Panc1 (cell line): ENCODE measurements around the gene CAMK4. TPM values are rescaled to one million over a fixed set of nuclear protein-coding genes. Genes with fewer than 3 reads are reported as not detected.
"Not testable (repeated sequence)": the region's sequence is repeated elsewhere in the genome, so short reads cannot be mapped to it uniquely, and the experiment has no call there.

Experiments
- ATAC-seq: fragments of 200-7000 bp; cut with Tn5 transposase; 2 replicates; pipeline ENCODE4 v1.9.1; 2020; ENCODE audit warnings: mild to moderate bottlenecking, moderate library complexity
- BruUV-seq: library from RNA; stranded (reverse); fragments of 400-500 nt; replicated peaks from 2 replicates; lab custom pipeline; 2021; lab: Mats Ljungman, UMichigan
- CTCF ChIA-PET: fragments of 300-600 bp; sonication (Branson Sonifier 250); formaldehyde crosslinking; loops from one replicate; lab custom pipeline; 2022; ENCODE audit warnings: antibody characterized with exemption; lab: Charles Lee
- POLR2A ChIA-PET: fragments of 300-600 bp; sonication (Branson Sonifier 250); formaldehyde crosslinking; loops from one replicate; lab custom pipeline; 2022; ENCODE audit warnings: antibody characterized with exemption; lab: Charles Lee
- DNase-seq: peaks from one replicate; pipeline ENCODE4 v3.0.0-alpha.2; 2010; ENCODE audit warnings: low read depth, low spot score
- H3K27ac ChIP-seq: 2 replicates; pipeline ENCODE4 v1.5.1; 2011; ENCODE audit warnings: mild to moderate bottlenecking, low read length, inconsistent platforms
- H3K27me3 ChIP-seq: fragments of 200-500 bp; sonication (Bioruptor generic); 2 replicates; pipeline ENCODE4 v1.6.0; 2014; ENCODE audit warnings: low read length, inconsistent platforms; ENCODE audit not compliant: control insufficient read depth, insufficient read depth
- H3K36me3 ChIP-seq: fragments of 200-500 bp; sonication (Bioruptor generic); 2 replicates; pipeline ENCODE4 v1.5.1; 2014; ENCODE audit warnings: inconsistent platforms, mild to moderate bottlenecking, low read length, moderate library complexity; ENCODE audit not compliant: control insufficient read depth, insufficient read depth
- H3K4me1 ChIP-seq: 2 replicates; pipeline ENCODE4 v1.5.1; 2011; ENCODE audit warnings: inconsistent platforms, mild to moderate bottlenecking, low read length, moderate library complexity; ENCODE audit not compliant: control insufficient read depth, insufficient read depth
- H3K4me3 ChIP-seq, 2 experiments: 2 replicates each; pipeline ENCODE4 v1.5.1; 2011 to 2012; ENCODE audit warnings: low read depth in 2 of 2, low read length in 2 of 2, mild to moderate bottlenecking in 2 of 2, inconsistent platforms in 1 of 2, moderate library complexity in 1 of 2
- H3K9me3 ChIP-seq: fragments of 200-500 bp; sonication (Bioruptor generic); 2 replicates; pipeline ENCODE4 v1.5.1; 2014; ENCODE audit warnings: low read depth, mild to moderate bottlenecking, inconsistent platforms, low read length, moderate library complexity; ENCODE audit not compliant: control insufficient read depth, insufficient read depth
- CTCF ChIP-seq: fragments of 450-650 bp; IDR thresholded peaks from 2 replicates; pipeline ENCODE4 v1.5.1; 2017; ENCODE audit warnings: mild to moderate bottlenecking
- POLR2AphosphoS5 ChIP-seq: IDR thresholded peaks from 2 replicates; pipeline ENCODE4 v1.6.1; 2012; ENCODE audit warnings: mild to moderate bottlenecking, low read depth, low read length, moderate library complexity
- REST ChIP-seq, 2 experiments: IDR thresholded peaks; 2 replicates each; pipeline ENCODE4 v1.6.1; 2011 to 2012; ENCODE audit warnings: low read depth in 2 of 2, control low read depth in 1 of 2, low read length in 1 of 2, mild to moderate bottlenecking in 1 of 2, moderate library complexity in 1 of 2; ENCODE audit not compliant: insufficient read depth in 1 of 2
- SIN3A ChIP-seq: IDR thresholded peaks from 2 replicates; pipeline ENCODE4 v1.6.1; 2012; ENCODE audit warnings: low read depth, mild to moderate bottlenecking, low read length, moderate library complexity, borderline replicate concordance; ENCODE audit not compliant: insufficient read depth
- TCF7L2 ChIP-seq: IDR thresholded peaks from 2 replicates; pipeline ENCODE4 v1.6.1; 2011; ENCODE audit warnings: mild to moderate bottlenecking, low read depth, low read length, inconsistent platforms
- in situ Hi-C: cut with HindIII; loops from 2 replicates; pipeline ENCODE4 v1.10.0; 2016; ENCODE audit warnings: low sequenced_read_pairs, low pct_unique_long_range_greater_than_20kb
- intact Hi-C: fragments of 100-400 bp; cut with micrococcal nuclease; formaldehyde crosslinking; loops from one replicate; pipeline ENCODE4 v1.10.0; 2022; ENCODE audit not compliant: unreplicated experiment
- total RNA-seq: library from RNA; stranded (reverse); gene quantifications from one replicate; pipeline ENCODE4 v1.2.1, GENCODE V29; 2021; ENCODE audit not compliant: unreplicated experiment

Gene CAMK4
- total RNA-seq, 1 experiment from 2014 or later = 0.39 TPM

- H3K9me3 ChIP-seq = no peaks in the 10 kb centered on the region
- no peaks in the 10 kb centered on the region for H3K27me3 ChIP-seq
- CTCF ChIA-PET = no interaction called here
- no peaks in the 10 kb centered on the region for H3K4me1 ChIP-seq
- no peak overlapping the region for H3K4me3 ChIP-seq
- POLR2A ChIA-PET = no interaction called here
- ATAC-seq (no peak), DNase-seq (no peak)
- in situ Hi-C loops = no loop called here
- no peak overlapping the region for H3K27ac ChIP-seq
- TF ChIP-seq TCF7L2 = no peak
- TF ChIP-seq SIN3A = no peak
- no peak for TF ChIP-seq CTCF
- TF ChIP-seq REST (IDR thresholded peaks at IDR 0.05; ENCODE audit: insufficient read depth in 1 of 2, low read depth in 2 of 2, low read length in 1 of 2) = no peak
- TF ChIP-seq POLR2AphosphoS5 = no peak
- BruUV-seq = no TSS peak
- intact Hi-C loops = no loop called here
- H3K36me3 ChIP-seq = no peaks in the 10 kb centered on the region
Measured at GRCh38 chr5:111255169-111255568, 31.0 kb downstream of the CAMK4 start.

- no peaks in the 10 kb centered on the region for H3K27me3 ChIP-seq
- BruUV-seq = no TSS peak
- ATAC-seq = no peak
- DNase-seq = no peak
- TF ChIP-seq POLR2AphosphoS5 (no peak), REST (IDR thresholded peaks at IDR 0.05; ENCODE audit: insufficient read depth in 1 of 2, low read depth in 2 of 2, low read length in 1 of 2) (no peak), SIN3A (no peak), CTCF (no peak), TCF7L2 (no peak)
- H3K27ac ChIP-seq = no peak overlapping the region
- H3K9me3 ChIP-seq = no peaks in the 10 kb centered on the region
- no peaks in the 10 kb centered on the region for H3K4me1 ChIP-seq
- in situ Hi-C loops = no loop called here
- H3K4me3 ChIP-seq = no peak overlapping the region
- intact Hi-C loops = no loop called here
- ChIA-PET POLR2A (no interaction called here), CTCF (no interaction called here)
- no peaks in the 10 kb centered on the region for H3K36me3 ChIP-seq
Measured at GRCh38 chr5:111256128-111256527, 31.9 kb downstream of the CAMK4 start.

GRCh38 chr5:111257610-111258009, 33.4 kb downstream of the CAMK4 start:
- ATAC-seq, CTCF ChIA-PET, POLR2A ChIA-PET, H3K4me3 ChIP-seq, H3K36me3 ChIP-seq, BruUV-seq, H3K27me3 ChIP-seq, H3K9me3 ChIP-seq, H3K4me1 ChIP-seq, DNase-seq, in situ Hi-C loops, H3K27ac ChIP-seq, intact Hi-C loops: not testable (repeated sequence)
